NOMO-1 treated with DMSO at 0.1 percent for 48 hours (cell line): Measurements from ENCODE around the gene NKAIN2.
"Not testable (repeated sequence)": the region's sequence is repeated elsewhere in the genome, so short reads cannot be mapped to it uniquely, and the experiment has no call there.

Experiments used
- DNase-seq: peaks from one replicate; lab custom pipeline; 2025; ENCODE audit not compliant: unreplicated experiment; lab: John Stamatoyannopoulos, UW

NKAIN2 gene

GRCh38 chr6:124022051-124022450 is 218.4 kb downstream of the NKAIN2 start:
- DNase-seq = not testable (repeated sequence)

GRCh38 chr6:124022641-124023040 is 219.0 kb downstream of the NKAIN2 start:
- no peak for DNase-seq

GRCh38 chr6:124026694-124027093 is 223.0 kb downstream of the NKAIN2 start:
- peak; percentile 65 for DNase-seq

GRCh38 chr6:124027392-124027791 is 223.7 kb downstream of the NKAIN2 start:
- no peak for DNase-seq

- DNase-seq = no peak
Observed at GRCh38 chr6:124028117-124028516, 224.5 kb downstream of the NKAIN2 start.

GRCh38 chr6:124029567-124029966 is 225.9 kb downstream of the NKAIN2 start:
- DNase-seq = no peak

- no peak for DNase-seq
Observed at GRCh38 chr6:124033501-124033900, 229.8 kb downstream of the NKAIN2 start.

GRCh38 chr6:124036384-124036783 is 232.7 kb downstream of the NKAIN2 start:
- no peak for DNase-seq

GRCh38 chr6:124040655-124041054 is 237.0 kb downstream of the NKAIN2 start:
- peak; percentile 87 for DNase-seq

GRCh38 chr6:124052120-124052519 is 248.5 kb downstream of the NKAIN2 start:
- DNase-seq = no peak

- no peak for DNase-seq
Observed at GRCh38 chr6:124053315-124053714, 249.7 kb downstream of the NKAIN2 start.

- no peak for DNase-seq
Observed at GRCh38 chr6:124054034-124054433, 250.4 kb downstream of the NKAIN2 start.

GRCh38 chr6:124055395-124055794 is 251.7 kb downstream of the NKAIN2 start:
- no peak for DNase-seq

GRCh38 chr6:124055963-124056362 is 252.3 kb downstream of the NKAIN2 start:
- DNase-seq = no peak

- no peak for DNase-seq
Observed at GRCh38 chr6:124056407-124057334, 253.0 kb downstream of the NKAIN2 start.

GRCh38 chr6:124057461-124057860 is 253.8 kb downstream of the NKAIN2 start:
- no peak for DNase-seq

- no peak for DNase-seq
Observed at GRCh38 chr6:124064317-124065113, 260.9 kb downstream of the NKAIN2 start.

- DNase-seq = no peak
Observed at GRCh38 chr6:124066269-124066668, 262.6 kb downstream of the NKAIN2 start.

GRCh38 chr6:124066946-124067552 is 263.4 kb downstream of the NKAIN2 start:
- no peak for DNase-seq

GRCh38 chr6:124069230-124069950 is 265.7 kb downstream of the NKAIN2 start:
- no peak for DNase-seq

- no peak for DNase-seq
Observed at GRCh38 chr6:124073021-124073420, 269.4 kb downstream of the NKAIN2 start.
